GOT3 (cell line): ENCODE results near the gene RFX6.

Experiments used
- DNase-seq: peaks from one replicate; lab custom pipeline; 2025; ENCODE audit warnings: mixed read lengths; lab: John Stamatoyannopoulos, UW

Gene RFX6

GRCh38 chr6:116894669-116895068 is 17.6 kb downstream of the RFX6 start:
- no peak for DNase-seq

DNA sequence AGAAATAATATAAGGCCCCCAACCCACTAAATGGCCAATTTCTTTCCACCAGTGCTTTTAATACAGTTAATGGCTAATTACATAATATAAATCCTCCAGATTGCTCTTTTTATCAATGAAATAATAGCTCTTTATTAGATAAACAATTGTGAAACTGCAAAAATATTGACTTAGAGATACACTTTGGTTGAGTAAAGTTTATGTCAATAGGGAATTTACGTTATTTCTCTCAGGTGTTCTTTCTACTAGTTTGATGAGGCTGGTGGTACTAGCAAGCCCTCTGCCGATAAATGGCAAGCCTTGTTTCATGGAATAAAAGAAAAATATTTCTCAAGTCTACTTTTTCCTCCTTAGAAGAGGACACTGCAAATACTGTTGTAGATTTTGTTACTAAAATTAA is 18.9 kb downstream of the RFX6 start:
- DNase-seq: no peak

- DNase-seq: no peak
Observed at GRCh38 chr6:116902634-116903033, 25.6 kb downstream of the RFX6 start.

DNA sequence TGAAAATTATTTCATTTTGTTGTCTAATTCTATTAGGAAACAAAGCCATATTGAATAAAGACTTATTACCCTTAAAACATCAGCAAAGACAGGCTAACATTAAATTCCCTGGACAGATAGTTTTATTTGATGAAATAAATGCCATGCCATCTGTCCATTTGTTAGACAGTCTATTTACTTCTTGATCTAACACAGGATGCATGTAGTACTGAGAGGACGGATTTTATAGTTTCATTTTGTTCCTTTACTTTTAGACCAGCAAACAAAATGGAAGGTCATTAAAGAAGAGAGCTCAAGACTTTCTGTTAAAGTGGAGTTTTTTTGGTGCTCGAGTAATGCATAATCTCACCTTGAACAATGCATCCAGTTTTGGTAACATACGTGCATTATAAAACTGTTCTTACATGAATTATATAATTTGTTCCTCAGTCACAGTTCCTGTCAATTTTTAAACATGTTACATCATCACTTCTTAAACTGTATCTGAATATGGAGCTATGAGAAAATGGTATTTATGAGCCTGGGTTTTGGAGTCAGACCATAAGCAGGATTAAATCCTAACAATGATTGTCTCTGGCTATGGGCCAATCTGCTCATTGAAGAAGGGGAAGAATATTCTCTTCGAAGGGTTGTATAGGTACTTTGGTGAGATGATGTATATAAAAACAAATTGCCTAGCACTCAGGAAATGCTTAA is 46.0 kb downstream of the RFX6 start:
- DNase-seq: no peak

DNA sequence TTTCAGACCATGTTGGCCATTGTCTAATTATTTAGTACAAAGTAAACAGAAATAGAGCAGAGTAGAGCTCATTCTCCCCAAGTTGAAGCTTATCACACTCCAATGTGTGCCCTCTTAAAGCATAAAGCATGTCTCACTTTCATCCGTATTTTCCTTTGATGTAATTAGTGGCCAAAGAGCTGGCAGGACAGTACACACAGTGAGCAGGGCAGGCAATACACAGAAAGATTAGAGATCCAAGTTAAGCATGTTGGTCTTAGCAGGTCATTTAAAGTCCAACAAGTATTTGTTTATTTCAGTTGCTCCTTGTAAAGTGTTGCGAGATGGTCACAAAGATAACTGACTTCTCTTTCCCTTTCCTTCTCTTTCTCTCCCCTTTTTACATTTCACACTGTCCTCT is 47.2 kb downstream of the RFX6 start:
- no peak for DNase-seq

DNA sequence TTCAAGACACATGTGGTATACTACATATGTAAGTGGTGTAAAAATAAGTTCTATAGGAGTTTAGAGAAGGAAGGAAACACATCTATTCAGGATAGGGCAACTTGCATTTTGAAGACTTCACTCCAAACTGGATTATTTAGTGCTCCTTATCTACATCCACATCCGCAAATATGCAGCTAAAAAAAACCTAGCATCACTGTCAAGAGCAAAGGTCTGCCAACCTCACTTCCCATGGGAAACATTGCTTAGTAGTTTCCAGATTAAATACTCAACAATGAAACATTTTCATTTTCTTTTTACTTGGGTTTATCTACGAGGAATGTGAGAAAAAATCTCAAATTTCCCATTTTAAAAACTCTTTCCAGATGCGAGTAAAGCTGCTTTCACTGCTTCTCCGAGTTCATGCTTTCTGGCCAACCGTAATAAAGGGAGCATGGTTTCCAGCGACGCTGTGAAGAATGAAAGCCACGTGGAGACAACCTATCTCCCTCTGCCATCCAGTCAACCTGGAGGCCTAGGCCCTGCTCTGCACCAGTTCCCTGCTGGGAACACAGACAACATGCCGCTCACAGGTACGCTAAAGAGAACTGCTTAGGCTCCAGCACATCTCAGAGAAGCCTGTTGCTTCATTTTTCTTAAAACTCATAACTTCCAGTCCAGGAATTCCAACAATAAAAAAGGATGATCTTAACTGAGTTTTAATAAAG is 48.2 kb downstream of the RFX6 start:
- no peak for DNase-seq

DNA sequence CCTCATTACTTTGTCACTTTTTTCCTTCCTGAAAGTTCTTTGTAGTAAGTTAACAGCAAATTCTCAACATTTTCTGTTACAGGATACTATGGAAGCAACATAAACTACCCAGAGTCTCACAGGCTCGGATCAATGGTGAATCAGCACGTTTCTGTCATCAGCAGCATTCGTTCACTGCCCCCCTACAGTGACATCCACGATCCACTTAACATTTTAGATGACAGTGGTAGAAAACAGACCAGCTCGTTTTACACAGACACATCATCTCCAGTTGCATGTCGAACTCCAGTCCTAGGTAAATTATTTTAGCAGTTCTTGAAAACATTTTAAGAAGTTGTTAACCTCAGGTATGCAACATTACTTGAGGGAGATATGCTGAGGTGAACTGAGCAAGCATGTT is 51.6 kb downstream of the RFX6 start:
- DNase-seq: no peak

- no peak for DNase-seq
Observed at GRCh38 chr6:116929825-116930224, 52.8 kb downstream of the RFX6 start.

GRCh38 chr6:116931456-116931855 is 54.4 kb downstream of the RFX6 start:
- DNase-seq: no peak

- DNase-seq: no peak
Observed at GRCh38 chr6:116932496-116932895, 55.5 kb downstream of the RFX6 start.

DNA sequence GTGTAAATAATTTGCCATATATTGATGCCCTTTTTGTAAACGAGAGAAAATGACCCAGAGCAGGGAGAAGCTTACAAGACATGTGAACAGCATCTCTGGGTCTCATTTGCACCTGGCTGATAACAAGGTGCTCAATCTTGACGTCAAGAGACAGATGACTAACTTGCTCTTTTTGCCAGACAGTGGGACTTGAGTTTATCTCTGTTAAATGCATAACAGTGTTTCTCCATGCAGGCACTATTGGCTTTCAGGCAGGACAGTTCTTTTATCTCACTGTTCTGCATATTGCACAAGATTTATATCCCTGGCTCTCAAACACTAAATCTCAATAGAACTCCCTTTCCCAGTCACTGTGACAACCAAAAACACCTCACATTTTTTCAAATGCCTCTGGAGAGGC is 56.4 kb downstream of the RFX6 start:
- no peak for DNase-seq

DNA sequence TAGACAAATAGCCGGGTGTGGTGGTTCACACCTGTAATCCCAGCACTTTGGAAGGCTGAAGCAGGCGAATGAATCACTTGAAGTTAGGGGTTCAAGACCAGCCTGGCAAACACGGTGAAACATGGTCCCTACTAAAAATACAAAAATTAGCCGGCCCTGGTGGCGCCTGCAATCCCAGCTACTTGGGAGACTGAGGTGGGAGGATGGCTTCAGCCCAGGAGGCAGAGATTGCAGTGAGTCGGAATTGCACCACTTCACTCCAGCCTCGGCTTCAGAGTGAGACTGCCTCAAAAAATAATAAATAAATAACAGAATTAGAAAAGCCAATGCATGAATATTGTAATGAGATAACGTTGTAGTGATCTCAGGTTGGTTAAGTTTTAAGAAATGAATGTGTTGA is 61.3 kb downstream of the RFX6 start:
- no peak for DNase-seq

DNA sequence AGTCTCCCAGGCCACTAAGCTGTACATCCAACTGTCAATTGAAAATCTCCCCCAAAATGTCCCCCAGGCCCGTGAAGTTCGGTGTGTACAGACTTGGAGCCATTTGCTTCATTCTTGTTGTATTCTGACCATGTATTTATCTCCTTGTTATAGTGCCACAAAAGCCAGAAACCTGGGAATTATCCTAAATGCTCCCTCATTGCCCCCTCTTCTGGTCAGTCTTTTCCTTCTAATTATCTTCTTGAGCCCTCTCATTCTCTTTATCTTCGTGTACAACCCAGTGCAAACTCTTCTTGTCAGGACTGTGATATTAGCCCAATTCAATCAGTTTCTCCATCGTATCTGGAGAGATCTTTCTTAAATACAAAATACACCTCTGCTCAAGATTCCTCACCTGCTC is 64.7 kb downstream of the RFX6 start:
- no peak for DNase-seq

DNA sequence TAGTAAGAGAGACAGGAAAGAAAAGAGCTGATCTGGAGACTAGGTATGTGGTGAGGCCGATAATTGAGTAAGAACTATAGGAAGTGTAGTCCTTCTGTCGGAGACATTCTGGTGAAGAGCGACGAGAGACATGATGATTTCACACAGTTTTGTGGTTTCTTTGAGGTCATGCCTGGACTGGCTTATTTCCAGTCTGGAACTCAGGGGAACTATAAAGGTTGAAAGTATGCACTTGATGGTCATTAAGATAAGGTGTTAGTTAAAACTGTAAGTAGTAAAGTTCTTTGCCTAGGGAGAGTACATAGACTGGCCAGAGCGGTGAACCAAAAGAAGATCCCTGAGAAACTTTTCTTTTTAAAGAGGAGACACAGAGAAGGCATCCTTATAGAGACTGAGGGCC is 68.8 kb downstream of the RFX6 start:
- no peak for DNase-seq

DNA sequence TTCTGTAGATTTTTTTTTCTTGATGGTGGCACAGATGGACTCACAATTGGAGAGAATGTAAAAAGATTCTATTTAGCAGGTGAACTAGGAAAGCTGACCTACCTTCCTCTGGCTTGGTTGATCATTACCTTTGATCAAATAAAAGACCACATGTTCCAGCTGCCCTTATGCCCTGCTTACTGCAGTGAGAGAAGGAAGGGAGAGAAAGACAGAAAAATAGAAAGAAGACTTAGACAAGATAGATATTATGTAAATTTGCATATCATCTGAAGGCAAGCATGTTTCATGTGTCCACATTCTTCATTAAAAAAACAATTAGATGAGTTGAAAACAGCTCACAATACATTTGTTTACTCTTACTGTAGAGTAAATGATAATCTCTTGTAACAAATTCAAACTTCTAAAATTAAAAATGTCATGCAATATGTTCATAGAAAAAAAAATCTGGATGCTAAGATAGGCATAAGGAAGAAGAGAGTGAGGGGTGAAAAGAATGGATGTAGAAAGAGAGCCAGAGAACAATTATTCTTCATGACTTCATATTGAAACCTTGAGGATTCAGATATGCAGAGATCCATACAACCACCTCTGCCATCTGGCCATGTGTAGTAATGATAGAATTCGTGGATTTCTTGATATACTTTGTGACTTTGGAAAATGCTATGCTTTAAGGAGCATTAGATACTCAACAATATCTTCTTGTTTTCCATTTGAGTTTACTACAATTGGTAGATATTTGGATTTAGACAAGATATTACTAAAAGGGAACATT is 71.7 kb downstream of the RFX6 start:
- DNase-seq: no peak

- no peak for DNase-seq
Observed at GRCh38 chr6:116949964-116950363, 72.9 kb downstream of the RFX6 start.

GRCh38 chr6:116954335-116954734 is 77.3 kb downstream of the RFX6 start:
- DNase-seq: no peak

DNA sequence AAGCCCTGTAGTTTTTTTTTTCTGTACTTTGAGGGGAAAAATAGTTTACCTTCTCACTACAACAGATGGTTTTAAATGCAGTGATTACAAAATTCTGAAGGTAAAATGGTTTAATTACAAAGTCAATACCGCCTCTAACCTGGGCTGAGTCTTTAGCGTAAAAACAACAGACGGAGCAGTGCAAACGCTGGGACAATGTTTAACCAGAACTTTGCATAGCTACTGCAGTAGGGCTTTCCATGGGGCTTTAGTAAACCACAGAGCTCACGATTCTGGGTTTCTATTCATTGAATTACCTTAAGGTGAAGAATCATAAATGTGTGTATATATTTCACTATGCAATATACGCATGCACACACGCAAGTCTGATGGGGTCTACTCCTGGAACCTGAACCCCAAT is 77.9 kb downstream of the RFX6 start:
- DNase-seq: no peak

DNA sequence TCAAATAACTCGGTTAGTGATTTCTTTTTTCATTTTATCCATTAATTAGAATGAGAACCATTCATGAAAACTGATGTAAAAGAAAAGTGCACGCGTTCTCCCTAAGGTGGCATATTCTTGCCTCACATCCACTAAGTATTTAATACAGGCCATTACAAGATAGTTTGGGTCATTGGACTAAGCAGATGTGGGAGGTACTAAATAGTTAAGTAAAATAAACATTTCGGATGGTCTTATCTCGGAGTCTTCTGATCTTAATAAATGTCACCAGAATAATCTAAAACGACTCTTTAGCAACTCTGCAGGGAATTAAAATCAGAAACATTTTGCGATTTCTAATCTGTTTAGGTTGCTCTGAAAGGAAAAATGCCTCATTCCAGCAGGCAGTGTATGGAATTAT is 78.7 kb downstream of the RFX6 start:
- no peak for DNase-seq

GRCh38 chr6:116963972-116964371 is 86.9 kb downstream of the RFX6 start:
- DNase-seq: no peak

- DNase-seq: no peak
Observed at GRCh38 chr6:116966675-116967576, 89.9 kb downstream of the RFX6 start.

DNA sequence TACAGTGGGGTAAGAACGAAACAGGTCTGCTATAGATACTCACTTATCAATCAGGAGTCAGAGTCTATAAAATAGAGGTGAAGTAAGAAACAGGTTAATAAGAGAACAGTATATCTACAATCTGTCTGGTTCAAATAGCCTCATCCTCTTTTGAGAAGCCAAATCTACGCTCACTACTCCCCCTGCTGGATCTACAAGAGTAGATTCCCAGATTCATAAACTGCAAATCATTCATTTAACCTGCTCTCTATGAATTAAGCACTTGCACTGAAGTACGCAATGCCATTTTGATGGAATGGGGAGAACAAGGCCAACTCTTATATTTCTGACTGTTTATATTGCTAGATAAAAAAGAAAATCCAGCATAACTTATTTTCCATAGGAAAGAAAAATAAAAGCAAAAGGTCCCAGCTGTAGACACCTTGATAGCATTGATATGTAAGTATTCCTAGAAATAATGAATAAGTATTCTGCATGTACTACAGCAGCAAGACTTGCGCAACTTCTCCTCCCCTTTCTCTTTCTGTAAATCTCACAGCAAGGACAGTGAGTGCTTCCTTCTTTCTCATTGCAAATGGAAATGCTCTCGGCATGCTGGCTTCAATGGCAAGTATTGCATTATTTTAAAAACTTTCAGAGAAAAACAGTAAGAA is 92.3 kb downstream of the RFX6 start:
- no peak for DNase-seq
